GM21619 (cell line): ENCODE measurements around the gene CIAO3.
A peak's percentile ranks its signal among the peaks of the same experiment; 100 is the strongest.
"Not testable (repeated sequence)": the region's sequence is repeated elsewhere in the genome, so short reads cannot be mapped to it uniquely, and the experiment has no call there.

ENCODE experiments used
- ATAC-seq: cut with Tn5 transposase; IDR thresholded peaks from one replicate; pipeline ENCODE4 v1.9.1; 2021; ENCODE audit not compliant: unreplicated experiment

CIAO3 gene

DNA sequence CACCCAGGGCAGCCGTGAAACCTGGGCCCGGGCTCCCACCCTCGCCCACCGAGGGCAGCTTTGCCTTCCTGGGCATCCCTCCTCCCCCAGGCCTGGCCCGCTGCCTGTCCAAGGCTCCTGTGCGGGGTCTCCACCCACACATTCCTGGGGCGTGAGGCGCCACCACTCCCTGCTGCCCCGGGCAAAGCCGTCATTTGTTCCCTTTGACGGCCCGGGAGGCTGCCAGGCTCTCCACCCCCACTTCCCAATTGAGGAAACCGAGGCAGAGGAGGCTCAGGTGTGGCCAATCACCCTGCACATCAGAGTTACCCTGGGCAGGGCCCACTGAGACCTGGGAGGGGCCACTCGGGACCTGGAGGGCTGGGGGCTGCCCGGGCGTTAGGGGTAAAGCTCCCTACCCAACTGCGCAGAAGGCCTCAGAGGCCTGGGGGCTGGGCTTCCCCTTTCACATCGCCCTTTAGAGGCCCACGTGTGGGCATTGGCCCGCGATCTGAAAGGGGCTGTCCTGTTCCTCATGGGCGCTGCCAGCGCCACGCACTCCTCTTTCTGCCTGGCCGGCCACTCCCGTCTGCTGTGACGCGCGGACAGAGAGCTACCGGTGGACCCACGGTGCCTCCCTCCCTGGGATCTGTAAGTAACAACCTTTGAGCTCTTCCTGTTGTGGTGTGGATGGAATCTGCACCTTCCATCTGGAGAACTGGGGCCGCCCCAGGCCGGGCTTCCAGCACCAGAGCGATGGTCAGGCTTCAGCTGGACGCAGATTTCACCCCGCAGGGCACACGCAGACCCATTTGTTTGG lies 19.9 kb upstream of the CIAO3 start, which contains the start of gene MSLN:
TSS of gene MSLN (plus strand) at position 190 of the 799 bp plus-strand sequence. CDS start 1,947 bp downstream, outside the sequence.
- no peak for ATAC-seq

DNA sequence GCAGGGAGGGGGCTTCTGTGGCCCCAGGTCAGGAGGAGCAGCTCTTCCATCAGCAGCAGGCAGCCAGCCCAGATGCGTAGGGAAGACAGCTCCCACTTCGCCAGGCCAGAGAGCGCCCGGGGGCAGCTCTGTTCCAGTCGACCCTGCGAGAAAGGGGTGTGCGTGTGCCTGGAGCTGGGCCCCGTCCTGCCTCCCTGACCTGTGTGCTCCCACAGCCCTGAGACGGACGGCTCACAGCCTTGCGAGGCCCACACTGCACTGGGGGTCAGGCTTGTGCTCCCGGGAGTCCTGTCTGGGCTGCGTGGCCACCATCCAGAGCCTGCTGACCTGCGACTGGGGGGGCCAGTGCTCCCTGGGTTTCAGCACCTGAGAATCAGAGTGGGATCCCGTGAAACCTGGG lies 19.3 kb upstream of the CIAO3 start:
- no peak for ATAC-seq

- no peak for ATAC-seq
These were observed 18.5 kb upstream of the CIAO3 start for GRCh38 chr16:759110-759910.

DNA sequence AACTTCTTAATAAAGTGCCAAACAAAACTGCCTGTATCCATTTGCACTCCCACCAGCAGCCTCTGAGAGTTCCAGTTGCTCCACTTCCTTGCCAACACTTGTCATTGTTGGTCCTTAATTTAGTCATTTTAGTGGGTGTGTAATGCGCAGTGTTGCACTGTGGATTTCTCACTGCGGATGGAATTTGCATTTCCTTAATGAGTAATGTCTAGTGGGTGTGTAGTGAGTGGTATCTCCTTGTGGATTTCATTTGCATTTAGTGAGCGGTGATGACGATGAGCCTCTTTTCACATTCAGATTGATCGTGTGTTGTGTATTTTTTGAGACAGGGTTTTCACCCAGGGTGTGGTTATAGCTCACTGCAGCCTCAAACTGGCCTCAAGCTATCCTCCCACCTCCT lies 15.6 kb upstream of the CIAO3 start:
- no peak for ATAC-seq

DNA sequence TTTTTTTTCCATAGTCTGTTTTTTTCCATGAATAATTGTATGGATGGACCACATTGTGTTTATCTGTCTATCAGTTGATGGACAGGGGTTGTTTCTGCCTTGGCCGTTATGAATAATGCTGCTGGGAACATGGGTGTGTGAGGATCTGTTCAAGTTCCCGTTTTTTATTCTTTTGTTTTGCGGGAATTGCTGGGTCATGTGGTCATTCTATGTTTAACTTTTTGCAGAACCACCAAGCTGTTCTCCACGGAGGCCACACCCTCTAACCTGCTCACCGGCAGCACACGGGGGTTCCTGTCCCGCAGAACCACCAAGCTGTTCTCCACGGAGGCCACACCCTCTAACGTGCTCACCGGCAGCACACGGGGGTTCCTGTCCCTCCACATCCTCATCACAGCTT lies 13.9 kb upstream of the CIAO3 start:
- no peak for ATAC-seq

- ATAC-seq: not testable (repeated sequence)
These were observed 13.4 kb upstream of the CIAO3 start for GRCh38 chr16:754121-754607.

DNA sequence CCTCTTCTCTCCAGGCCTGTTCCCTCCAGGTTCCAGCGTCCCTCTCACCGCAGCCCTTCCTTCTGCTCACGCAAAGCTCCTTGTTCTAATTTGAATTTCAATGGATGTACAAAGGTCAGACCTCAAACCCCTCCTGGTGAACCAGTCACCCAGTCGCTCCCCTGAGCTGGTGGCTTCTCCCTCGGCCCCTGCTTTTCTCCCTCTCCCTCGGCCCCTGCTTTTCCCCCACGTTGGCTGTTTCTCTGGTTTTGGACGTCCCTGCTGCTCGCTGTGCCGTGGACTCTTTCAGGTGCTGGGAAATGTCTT lies 11.2 kb upstream of the CIAO3 start:
- no peak for ATAC-seq

- ATAC-seq: no peak
These were observed 10.6 kb upstream of the CIAO3 start for GRCh38 chr16:751152-752006.

DNA sequence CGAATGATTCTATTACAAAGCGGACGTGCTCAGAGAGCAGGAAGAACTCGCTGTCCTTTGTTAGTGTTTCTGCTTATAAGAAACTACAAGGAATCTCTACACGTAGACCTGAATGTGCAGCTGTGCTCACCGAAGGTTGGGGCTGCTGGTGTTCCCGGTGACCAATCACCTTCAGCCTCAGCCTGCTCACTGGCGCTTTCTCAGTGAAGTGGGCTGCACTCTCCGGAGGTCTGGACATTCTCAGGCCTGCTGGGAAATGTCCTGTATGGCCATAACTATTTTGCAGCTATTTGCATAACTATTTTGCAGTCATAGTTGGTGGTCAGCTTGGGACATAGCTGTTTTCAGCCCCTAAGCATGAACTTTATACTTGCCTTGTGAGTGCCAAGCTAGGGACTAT lies 9.7 kb upstream of the CIAO3 start:
- no peak for ATAC-seq

GRCh38 chr16:749010-749409 lies 8.2 kb upstream of the CIAO3 start:
- no peak for ATAC-seq

GRCh38 chr16:747978-748746 lies 7.4 kb upstream of the CIAO3 start:
- no peak for ATAC-seq

DNA sequence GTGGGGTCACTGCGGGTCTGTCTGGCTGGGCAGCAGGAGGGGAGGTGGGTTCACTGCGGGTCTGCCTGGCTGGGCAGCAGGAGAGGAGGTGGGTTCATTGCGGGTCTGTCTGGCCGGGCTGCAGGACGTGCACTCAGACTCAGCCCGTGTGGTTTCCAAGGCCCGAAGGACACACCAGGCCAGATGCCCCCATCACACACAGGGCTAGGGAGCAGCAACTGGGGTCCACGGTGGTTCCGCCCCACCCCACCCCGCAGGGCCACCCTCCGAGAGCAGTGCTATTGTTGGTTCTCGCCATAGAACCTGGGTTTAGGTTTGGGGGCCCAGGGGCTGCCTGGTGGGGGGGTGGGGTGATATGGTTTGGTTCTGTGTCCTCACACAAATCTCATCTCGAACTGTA lies 5.8 kb upstream of the CIAO3 start:
- no peak for ATAC-seq

GRCh38 chr16:745739-746138 lies 4.9 kb upstream of the CIAO3 start:
- no peak for ATAC-seq

- ATAC-seq: no peak
These were observed 3.1 kb upstream of the CIAO3 start for GRCh38 chr16:743794-744500.

DNA sequence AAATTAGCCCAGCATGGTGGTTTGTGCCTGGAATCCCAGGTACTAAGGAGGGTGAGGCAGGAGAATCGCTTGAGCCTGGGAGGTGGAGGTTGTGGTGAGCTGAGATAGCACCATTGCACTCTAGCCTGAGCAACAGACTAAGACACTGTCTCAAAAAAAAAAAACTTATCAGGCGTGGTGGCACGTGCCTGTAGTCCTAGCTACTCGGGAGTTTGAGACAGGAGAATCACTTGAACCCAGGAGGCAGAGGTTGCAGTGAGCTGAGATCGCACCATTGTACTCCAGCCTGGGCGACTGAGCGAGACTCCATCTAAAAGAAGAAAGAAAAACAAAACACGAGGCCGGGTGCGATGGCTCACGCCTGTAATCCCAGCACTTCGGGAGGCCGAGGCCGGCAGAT lies 2.1 kb upstream of the CIAO3 start:
- ATAC-seq: not testable (repeated sequence)

DNA sequence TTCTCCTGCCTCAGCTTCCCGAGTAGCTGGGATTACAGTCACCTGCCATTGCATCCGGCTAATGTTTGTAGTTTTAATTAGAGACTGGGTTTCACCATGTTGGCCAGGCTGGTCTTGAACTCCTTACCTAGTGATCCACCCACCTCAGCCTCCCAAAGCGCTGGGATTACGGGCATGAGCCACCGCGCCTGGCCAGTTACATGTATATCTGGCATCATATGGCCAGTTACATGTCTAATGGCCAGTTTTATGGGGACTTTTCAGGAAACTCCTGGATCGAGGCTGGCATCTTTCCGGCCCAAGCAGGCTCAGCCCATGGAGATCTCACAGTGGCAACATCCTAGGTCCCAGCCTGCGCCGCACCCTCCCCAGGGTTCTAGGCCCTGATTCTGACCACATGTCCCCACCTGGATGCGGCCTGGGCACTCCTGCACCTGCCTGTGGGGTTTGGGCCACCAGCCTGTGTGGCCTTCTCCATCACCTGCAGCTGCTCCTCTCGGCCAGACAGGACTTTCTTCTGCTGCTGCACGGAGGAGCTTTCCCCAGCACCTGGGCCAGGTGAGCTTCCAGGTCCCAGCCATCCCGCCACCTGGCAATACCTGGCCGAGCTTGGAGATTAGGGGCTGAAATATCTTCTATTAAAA lies 1.3 kb upstream of the CIAO3 start:
- no peak for ATAC-seq

DNA sequence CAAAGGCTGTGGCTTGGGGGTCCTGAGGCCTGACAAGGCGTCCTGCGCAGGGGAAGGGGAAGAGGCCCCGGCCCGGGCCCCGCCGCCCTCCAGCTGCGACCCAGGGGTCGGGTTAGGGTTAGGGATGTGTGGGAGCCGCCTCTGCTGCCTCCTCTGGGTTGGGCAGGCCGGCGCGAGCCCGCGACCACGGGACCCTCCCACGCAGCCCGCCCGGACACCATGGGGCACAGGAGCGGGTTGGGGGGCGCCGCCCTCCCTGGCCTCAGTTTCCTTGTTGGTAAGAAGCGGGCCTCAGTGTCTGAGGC lies 386 bp downstream of the CIAO3 start:
- ATAC-seq: peak; percentile 18

DNA sequence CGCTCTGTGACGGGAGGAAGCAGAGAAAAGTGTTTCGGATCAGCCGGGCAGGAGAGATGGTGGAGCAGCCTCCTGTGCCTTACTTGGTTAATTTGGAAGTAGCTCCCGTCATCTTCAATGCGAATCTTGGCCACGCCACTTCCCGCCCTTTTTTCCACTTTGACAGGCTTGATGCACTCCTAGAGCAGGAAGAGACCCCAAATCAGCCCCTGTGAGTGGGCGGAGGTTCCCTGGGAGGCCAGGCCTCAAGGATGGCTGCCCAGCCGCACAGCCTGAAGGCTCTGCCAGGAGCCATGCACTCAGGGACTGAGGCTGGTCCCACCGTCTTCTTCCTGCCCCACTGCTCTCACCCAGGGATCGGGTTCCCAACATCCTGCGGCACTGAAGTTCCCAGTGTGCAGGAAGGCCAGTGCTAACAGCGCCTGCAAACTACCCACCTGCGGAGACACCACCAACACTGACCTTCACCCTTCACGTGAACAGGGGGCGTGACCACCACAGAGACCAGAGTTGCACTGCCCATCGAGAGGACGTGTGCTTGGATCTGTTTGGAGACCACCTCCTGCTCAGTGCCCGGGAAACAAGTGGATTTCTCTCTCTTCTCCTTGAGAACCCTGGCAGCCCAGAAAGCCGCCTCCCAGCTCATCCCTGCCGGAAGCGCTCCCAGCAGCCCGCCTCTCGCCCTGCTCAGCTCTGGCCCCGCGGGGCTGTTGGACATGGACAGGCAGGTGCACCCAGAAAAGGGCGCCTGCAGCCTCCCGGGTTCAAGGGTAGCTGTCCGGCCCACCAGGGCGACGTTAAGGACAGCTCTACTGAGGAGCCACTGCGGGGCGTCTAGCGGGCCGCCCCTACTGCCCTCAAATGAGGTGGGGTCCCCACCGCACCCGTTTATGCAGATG lies 988 bp downstream of the CIAO3 start:
- no peak for ATAC-seq
